ENCODE data around the gene EVL. TPM values are rescaled to one million over a fixed set of nuclear protein-coding genes. Genes with fewer than 3 reads are reported as not detected.

EVL gene
- total RNA-seq, 1 donor from 2014 or later, result 159 TPM

DNA sequence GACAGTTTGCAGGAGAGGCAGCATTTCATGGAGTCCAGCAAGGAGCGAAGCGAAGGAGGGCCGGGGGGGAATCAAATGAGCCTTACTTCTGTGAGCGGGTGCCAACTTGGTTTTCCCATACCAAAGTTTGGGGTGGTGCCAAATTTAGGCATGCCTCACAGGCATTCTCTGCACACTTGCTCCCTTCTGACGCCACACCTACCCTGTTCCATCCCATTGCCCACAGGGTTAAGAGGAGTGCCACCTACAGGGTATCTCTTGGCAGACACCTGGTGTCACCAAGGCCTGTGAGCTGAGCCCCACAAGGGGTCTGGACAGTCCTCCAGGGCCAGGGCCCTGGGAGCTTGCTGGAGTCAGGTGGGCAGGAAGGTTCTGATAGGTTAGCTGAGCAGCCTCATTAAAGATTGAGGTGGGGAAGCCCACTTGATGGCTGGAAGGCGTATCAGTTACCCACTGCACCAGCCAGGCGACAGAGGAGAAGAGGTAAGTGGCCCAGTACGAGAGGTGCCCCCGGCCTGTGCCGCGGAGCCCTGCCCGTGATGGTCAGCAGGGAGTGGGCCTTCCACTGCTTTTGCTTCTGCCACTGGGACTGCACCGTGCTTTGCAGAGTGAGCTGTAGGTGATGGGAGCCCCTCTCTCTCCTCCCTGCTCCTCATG, 49.0 kb downstream of the EVL start:
- H3K27ac Mint-ChIP-seq, result no peak overlapping the region
- peaks cover 4% of the 10 kb centered on the region for H3K36me3 Mint-ChIP-seq
- DNase-seq (ENCODE audit: extremely low spot score, unreplicated experiment), result no peak
- TF ChIP-seq, protein P1, sequence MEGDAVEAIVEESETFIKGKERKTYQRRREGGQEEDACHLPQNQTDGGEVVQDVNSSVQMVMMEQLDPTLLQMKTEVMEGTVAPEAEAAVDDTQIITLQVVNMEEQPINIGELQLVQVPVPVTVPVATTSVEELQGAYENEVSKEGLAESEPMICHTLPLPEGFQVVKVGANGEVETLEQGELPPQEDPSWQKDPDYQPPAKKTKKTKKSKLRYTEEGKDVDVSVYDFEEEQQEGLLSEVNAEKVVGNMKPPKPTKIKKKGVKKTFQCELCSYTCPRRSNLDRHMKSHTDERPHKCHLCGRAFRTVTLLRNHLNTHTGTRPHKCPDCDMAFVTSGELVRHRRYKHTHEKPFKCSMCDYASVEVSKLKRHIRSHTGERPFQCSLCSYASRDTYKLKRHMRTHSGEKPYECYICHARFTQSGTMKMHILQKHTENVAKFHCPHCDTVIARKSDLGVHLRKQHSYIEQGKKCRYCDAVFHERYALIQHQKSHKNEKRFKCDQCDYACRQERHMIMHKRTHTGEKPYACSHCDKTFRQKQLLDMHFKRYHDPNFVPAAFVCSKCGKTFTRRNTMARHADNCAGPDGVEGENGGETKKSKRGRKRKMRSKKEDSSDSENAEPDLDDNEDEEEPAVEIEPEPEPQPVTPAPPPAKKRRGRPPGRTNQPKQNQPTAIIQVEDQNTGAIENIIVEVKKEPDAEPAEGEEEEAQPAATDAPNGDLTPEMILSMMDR (conservative IDR thresholded peaks at IDR 0.05), result no peak
- no peaks in the 10 kb centered on the region for H3K9me3 Mint-ChIP-seq
- H3K4me3 Mint-ChIP-seq, result no peak overlapping the region
- H3K4me1 Mint-ChIP-seq (ENCODE audit: unreplicated experiment), result peaks cover 13% of the 10 kb centered on the region
- no peaks in the 10 kb centered on the region for H3K27me3 Mint-ChIP-seq

DNA sequence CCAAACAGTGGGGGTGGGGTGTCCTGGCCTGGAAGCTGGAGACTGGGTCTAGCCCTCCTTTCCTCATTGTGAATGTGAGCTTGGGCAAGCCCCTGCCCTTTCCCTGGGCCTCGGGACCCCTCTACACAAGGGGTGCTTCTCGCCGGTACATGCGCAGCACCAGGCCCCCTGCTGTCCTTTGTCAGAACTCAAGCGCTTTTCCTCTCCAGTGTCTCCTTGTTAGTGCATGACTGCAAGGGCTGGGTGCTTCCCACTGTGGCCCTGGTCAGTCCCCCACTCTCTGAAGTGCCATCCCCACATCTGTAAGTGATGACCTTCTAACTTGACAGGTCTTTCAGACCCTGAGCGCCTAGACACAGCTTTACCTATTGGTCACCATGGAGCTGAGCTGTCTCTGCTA, 50.0 kb downstream of the EVL start:
- no peak for DNase-seq (ENCODE audit: extremely low spot score, unreplicated experiment)
- H3K4me3 Mint-ChIP-seq, result no peak overlapping the region
- peaks cover 4% of the 10 kb centered on the region for H3K36me3 Mint-ChIP-seq
- peaks cover 11% of the 10 kb centered on the region for H3K4me1 Mint-ChIP-seq (ENCODE audit: unreplicated experiment)
- TF ChIP-seq, protein P1 (conservative IDR thresholded peaks at IDR 0.05), result peak; percentile 50
- H3K27me3 Mint-ChIP-seq, result no peaks in the 10 kb centered on the region
- H3K27ac Mint-ChIP-seq, result no peak overlapping the region
- H3K9me3 Mint-ChIP-seq, result no peaks in the 10 kb centered on the region

DNA sequence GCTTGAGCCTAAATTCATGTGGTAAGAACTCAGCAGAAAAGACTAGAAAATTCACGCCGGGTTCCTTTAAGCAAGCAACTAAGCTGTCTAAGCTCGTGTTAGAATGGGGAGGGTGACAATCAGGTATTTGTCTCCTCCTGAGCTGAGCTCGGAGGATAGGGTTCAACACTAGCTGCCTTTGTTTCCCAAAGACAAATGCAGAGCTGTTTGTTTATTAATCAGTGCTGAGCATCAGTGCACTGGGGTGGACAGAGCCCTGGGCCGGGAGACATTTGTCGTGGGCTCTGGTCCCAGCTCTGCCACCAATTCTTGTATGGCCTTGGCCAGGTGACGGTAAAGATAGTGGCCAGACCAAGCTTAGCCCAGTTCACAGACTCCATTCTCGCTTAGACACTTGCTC, 50.5 kb downstream of the EVL start:
- no peak for DNase-seq (ENCODE audit: extremely low spot score, unreplicated experiment)
- Mint-ChIP-seq H3K4me3 (no peak overlapping the region), H3K4me1 (ENCODE audit: unreplicated experiment) (peaks cover 11% of the 10 kb centered on the region), H3K27me3 (no peaks in the 10 kb centered on the region), H3K9me3 (no peaks in the 10 kb centered on the region), H3K27ac (no peak overlapping the region), H3K36me3 (peaks cover 4% of the 10 kb centered on the region)
- TF ChIP-seq, protein P1 (conservative IDR thresholded peaks at IDR 0.05), result no peak

DNA sequence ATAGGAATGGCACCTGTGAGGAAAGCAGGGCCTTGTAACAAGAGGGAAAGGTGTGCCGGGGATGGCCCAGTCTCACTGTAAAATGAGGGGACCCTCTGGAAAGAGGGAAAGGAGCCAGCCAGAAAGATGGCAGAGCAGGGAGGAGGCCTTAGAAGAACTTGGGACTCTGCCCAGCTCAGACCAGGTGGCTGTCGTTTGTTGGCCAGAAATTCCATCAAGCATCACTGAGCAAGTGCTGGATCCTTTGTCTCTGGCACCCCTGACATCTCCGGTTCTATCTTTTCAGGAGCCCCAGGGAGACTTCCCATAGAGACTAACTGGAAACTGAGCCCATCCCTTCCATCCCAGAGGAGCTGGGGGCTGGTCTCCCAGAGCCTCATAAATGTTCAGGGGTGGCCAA, 50.9 kb downstream of the EVL start:
- peaks cover 11% of the 10 kb centered on the region for H3K4me1 Mint-ChIP-seq (ENCODE audit: unreplicated experiment)
- H3K27me3 Mint-ChIP-seq, result no peaks in the 10 kb centered on the region
- peaks cover 4% of the 10 kb centered on the region for H3K36me3 Mint-ChIP-seq
- no peaks in the 10 kb centered on the region for H3K9me3 Mint-ChIP-seq
- no peak for DNase-seq (ENCODE audit: extremely low spot score, unreplicated experiment)
- H3K27ac Mint-ChIP-seq, result no peak overlapping the region
- TF ChIP-seq, protein P1 (conservative IDR thresholded peaks at IDR 0.05), result no peak
- H3K4me3 Mint-ChIP-seq, result no peak overlapping the region

DNA sequence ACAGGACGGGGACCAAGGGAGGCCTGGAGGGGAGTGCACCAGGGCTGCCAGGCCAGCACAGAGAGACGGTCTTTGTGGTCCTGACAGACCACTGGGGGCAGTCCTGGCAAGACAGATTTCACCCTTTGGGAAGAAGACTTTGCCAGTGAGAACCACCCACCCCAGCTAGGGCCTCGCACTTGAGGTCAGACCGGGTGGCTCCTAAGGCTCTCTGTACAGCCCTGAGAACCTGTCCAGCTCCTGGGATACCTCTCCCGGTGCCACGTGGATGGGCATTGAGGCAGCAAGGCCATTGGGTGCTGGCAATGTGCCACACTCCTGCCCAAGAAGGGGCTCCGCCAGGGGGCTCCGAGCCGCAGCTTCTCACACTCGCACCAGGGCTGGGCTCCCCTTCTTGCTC, 51.8 kb downstream of the EVL start:
- Mint-ChIP-seq H3K4me1 (ENCODE audit: unreplicated experiment) (peaks cover 5% of the 10 kb centered on the region), H3K27ac (no peak overlapping the region), H3K36me3 (peaks cover 4% of the 10 kb centered on the region), H3K4me3 (no peak overlapping the region), H3K27me3 (no peaks in the 10 kb centered on the region), H3K9me3 (no peaks in the 10 kb centered on the region)
- TF ChIP-seq, protein P1 (conservative IDR thresholded peaks at IDR 0.05), result no peak
- no peak for DNase-seq (ENCODE audit: extremely low spot score, unreplicated experiment)

All from type B pancreatic cell (in vitro differentiated cells).